OCI-LY1 (cell line): ENCODE results near the gene SSC5D.

Experiments used
- H2AFZ ChIP-seq: fragments of 200-600 bp; sonication (generic), shearing (Covaris generic); 2 replicates; pipeline ENCODE4 v1.6.0; 2014; ENCODE audit warnings: antibody characterized with exemption, mild to moderate bottlenecking, low read length
- H3F3A ChIP-seq: fragments of 200-600 bp; sonication (generic), shearing (Covaris generic); 2 replicates; pipeline ENCODE4 v1.6.0; 2014; ENCODE audit warnings: mild to moderate bottlenecking, antibody characterized with exemption, low read length, moderate library complexity; ENCODE audit not compliant: insufficient read depth
- H3K27ac ChIP-seq: fragments of 200-600 bp; sonication (generic); 2 replicates; pipeline ENCODE4 v1.5.1; 2014; ENCODE audit warnings: low read length, mixed run types, mild to moderate bottlenecking, low read depth; ENCODE audit not compliant: poor library complexity, severe bottlenecking
- H3K27me3 ChIP-seq: fragments of 200-600 bp; sonication (generic); 2 replicates; pipeline ENCODE4 v1.6.0; 2014; ENCODE audit warnings: antibody characterized with exemption, mild to moderate bottlenecking, low read length, moderate library complexity; ENCODE audit not compliant: insufficient read depth
- H3K36me3 ChIP-seq: fragments of 200-600 bp; sonication (generic); 2 replicates; pipeline ENCODE4 v1.6.1; 2014; ENCODE audit warnings: mild to moderate bottlenecking, antibody characterized with exemption, low read length, moderate library complexity, mixed read lengths; ENCODE audit not compliant: insufficient read depth
- H3K4me1 ChIP-seq: fragments of 200-600 bp; sonication (generic); 2 replicates; pipeline ENCODE4 v1.5.1; 2014; ENCODE audit warnings: mild to moderate bottlenecking, low read length, moderate library complexity; ENCODE audit not compliant: insufficient read depth, severe bottlenecking
- H3K4me2 ChIP-seq: fragments of 200-600 bp; sonication (generic), shearing (Covaris generic); 2 replicates; pipeline ENCODE4 v1.6.1; 2014; ENCODE audit warnings: low read length
- H3K4me3 ChIP-seq: fragments of 200-600 bp; sonication (generic); 2 replicates; pipeline ENCODE4 v1.5.1; 2014; ENCODE audit warnings: low read length, low read depth, mild to moderate bottlenecking, mixed read lengths; ENCODE audit not compliant: poor library complexity, severe bottlenecking
- H3K79me2 ChIP-seq: fragments of 200-600 bp; shearing (Covaris generic); 2 replicates; pipeline ENCODE4 v1.6.1; 2016; ENCODE audit warnings: mixed run types, low read length, mixed read lengths; ENCODE audit not compliant: insufficient read depth
- H3K9ac ChIP-seq: fragments of 200-600 bp; sonication (generic), shearing (Covaris generic); 2 replicates; pipeline ENCODE4 v1.6.1; 2014; ENCODE audit warnings: mild to moderate bottlenecking, low read length, mixed read lengths
- H3K9me2 ChIP-seq: fragments of 200-600 bp; sonication (generic), shearing (Covaris generic); 2 replicates; pipeline ENCODE4 v1.6.1; 2014; ENCODE audit warnings: low read depth, mild to moderate bottlenecking, low read length, mixed read lengths
- H3K9me3 ChIP-seq: fragments of 200-600 bp; shearing (Covaris generic); 2 replicates; pipeline ENCODE4 v1.6.1; 2014; ENCODE audit warnings: low read length, mixed read lengths
- H4K20me1 ChIP-seq: fragments of 200-600 bp; sonication (generic), shearing (Covaris generic); 2 replicates; pipeline ENCODE4 v1.6.0; 2016; ENCODE audit warnings: mild to moderate bottlenecking, low read length; ENCODE audit not compliant: insufficient read depth
- CTCF ChIP-seq: fragments of 200-600 bp; sonication (generic), shearing (Covaris generic); IDR thresholded peaks from 2 replicates; pipeline ENCODE4 v1.5.1; 2017; ENCODE audit warnings: mild to moderate bottlenecking, antibody characterized with exemption, low read length, moderate library complexity, mixed read lengths
- EZH2 ChIP-seq: fragments of 200-600 bp; sonication (generic), shearing (Covaris generic); IDR thresholded peaks from 2 replicates; pipeline ENCODE4 v1.8.0; 2017; ENCODE audit warnings: borderline replicate concordance, mixed run types, mild to moderate bottlenecking, antibody characterized with exemption, low read length, moderate library complexity, mixed read lengths

The SSC5D gene

DNA sequence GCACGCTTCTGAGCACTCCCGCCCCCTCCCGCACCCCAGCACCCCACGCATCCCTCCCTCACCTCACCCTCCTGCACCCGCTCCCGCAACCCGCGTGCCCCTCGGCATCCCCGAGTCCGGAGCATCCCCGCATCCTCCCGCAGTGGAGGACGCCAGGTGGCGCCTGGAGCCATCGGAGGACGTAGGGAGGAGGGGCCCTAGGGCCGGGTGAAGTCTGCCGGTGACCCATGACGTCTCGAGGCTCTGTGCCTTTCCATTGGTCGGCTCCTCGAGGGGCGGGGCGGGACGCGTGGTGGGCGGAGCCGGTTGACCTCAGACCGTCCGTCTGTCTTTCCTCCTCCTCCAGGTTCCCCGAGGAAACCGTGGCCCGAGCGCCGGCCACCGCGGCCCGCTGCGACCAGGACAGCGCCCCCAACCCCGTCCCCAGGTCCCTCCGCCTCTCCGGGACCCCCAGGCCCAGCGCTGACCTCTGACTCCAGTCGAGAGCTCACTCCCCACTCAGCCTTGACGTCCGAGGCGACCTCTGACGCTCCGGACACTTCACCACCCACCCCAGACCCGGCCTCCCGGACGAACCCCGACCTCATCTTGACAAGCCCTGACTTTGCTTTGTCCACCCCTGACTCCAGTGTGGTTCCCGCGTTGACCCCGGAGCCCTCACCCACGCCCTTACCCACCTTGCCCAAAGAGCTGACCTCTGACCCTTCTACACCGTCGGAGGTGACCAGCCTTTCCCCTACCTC lies 28.8 kb downstream of the SSC5D start:
- Histone ChIP-seq H3K79me2 (no peaks in the 10 kb centered on the region), H3K27ac (no peak overlapping the region), H3K4me2 (peak overlapping the region; percentile 74), H3K27me3 (no peaks in the 10 kb centered on the region), H3K4me3 (peak overlapping the region; percentile 61), H3K4me1 (peaks cover 5% of the 10 kb centered on the region), H3K9ac (peak overlapping the region; percentile 61), H3K9me2 (no peaks in the 10 kb centered on the region), H4K20me1 (no peaks in the 10 kb centered on the region), H3F3A (no peaks in the 10 kb centered on the region), H2AFZ (0 out of 2 replicates have a peak overlapping the region, but pooled peaks have one; percentile 43), H3K9me3 (no peaks in the 10 kb centered on the region), H3K36me3 (no peaks in the 10 kb centered on the region)
- no peak for TF ChIP-seq EZH2
- TF ChIP-seq CTCF, result peak; percentile 90

GRCh38 chr19:55519451-55520311 lies 31.4 kb downstream of the SSC5D start:
- Histone ChIP-seq H2AFZ (no peak overlapping the region), H3K27ac (no peak overlapping the region), H4K20me1 (no peaks in the 10 kb centered on the region), H3K9me3 (no peaks in the 10 kb centered on the region), H3K79me2 (no peaks in the 10 kb centered on the region), H3K4me1 (peaks cover 5% of the 10 kb centered on the region), H3K36me3 (no peaks in the 10 kb centered on the region), H3F3A (no peaks in the 10 kb centered on the region), H3K4me2 (no peak overlapping the region), H3K4me3 (no peak overlapping the region), H3K27me3 (no peaks in the 10 kb centered on the region; the same call in 1 of the 2 replicates), H3K9ac (no peak overlapping the region), H3K9me2 (no peaks in the 10 kb centered on the region)
- no peak for TF ChIP-seq EZH2
- TF ChIP-seq CTCF, result no peak

- TF ChIP-seq EZH2, result no peak
- no peak for TF ChIP-seq CTCF
Observed at GRCh38 chr19:55520691-55521292, 32.6 kb downstream of the SSC5D start.

More at GRCh38 chr19:55520691-55521292, 32.6 kb downstream of the SSC5D start:
- H3K27ac ChIP-seq, result no peak overlapping the region
- H2AFZ ChIP-seq, result no peak overlapping the region
- H3K4me1 ChIP-seq, result peaks cover 5% of the 10 kb centered on the region
- no peaks in the 10 kb centered on the region for H3K9me2 ChIP-seq
- H3K9me3 ChIP-seq, result no peaks in the 10 kb centered on the region
- H3F3A ChIP-seq, result no peaks in the 10 kb centered on the region
- H3K27me3 ChIP-seq, result no peaks in the 10 kb centered on the region; the same call in 1 of the 2 replicates
- H3K36me3 ChIP-seq, result no peaks in the 10 kb centered on the region
- no peak overlapping the region for H3K4me3 ChIP-seq
- H4K20me1 ChIP-seq, result no peaks in the 10 kb centered on the region
- H3K9ac ChIP-seq, result no peak overlapping the region
- H3K79me2 ChIP-seq, result no peaks in the 10 kb centered on the region
- H3K4me2 ChIP-seq, result no peak overlapping the region
